HG02885 (cell line): Measurements from ENCODE around the gene STK33.
A peak's percentile ranks its signal among the peaks of the same experiment; 100 is the strongest.
"Not testable (repeated sequence)": the region's sequence is repeated elsewhere in the genome, so short reads cannot be mapped to it uniquely, and the experiment has no call there.

Experiments
- ATAC-seq: cut with Tn5 transposase; IDR thresholded peaks from one replicate; pipeline ENCODE4 v1.9.1; 2021; ENCODE audit warnings: mild to moderate bottlenecking; ENCODE audit not compliant: unreplicated experiment, poor library complexity

STK33 gene

GRCh38 chr11:8558436-8558835 lies 35.6 kb downstream of the STK33 start:
- ATAC-seq = no peak

- no peak for ATAC-seq
Measured at GRCh38 chr11:8545698-8546366, 48.2 kb downstream of the STK33 start.

- ATAC-seq = no peak
Measured at GRCh38 chr11:8544807-8545206, 49.2 kb downstream of the STK33 start.

GRCh38 chr11:8543278-8543677 lies 50.8 kb downstream of the STK33 start:
- no peak for ATAC-seq

- no peak for ATAC-seq
Measured at GRCh38 chr11:8541448-8541847, 52.6 kb downstream of the STK33 start.

GRCh38 chr11:8533332-8533731 lies 60.7 kb downstream of the STK33 start:
- ATAC-seq = peak; percentile 62

GRCh38 chr11:8532475-8532874 lies 61.6 kb downstream of the STK33 start:
- ATAC-seq = peak; percentile 78

GRCh38 chr11:8531982-8532381 lies 62.0 kb downstream of the STK33 start:
- peak; percentile 12 for ATAC-seq

- no peak for ATAC-seq
Measured at GRCh38 chr11:8531312-8531711, 62.7 kb downstream of the STK33 start.

- ATAC-seq = no peak
Measured at GRCh38 chr11:8527939-8528338, 66.1 kb downstream of the STK33 start.

GRCh38 chr11:8523396-8523795 lies 70.6 kb downstream of the STK33 start:
- ATAC-seq = no peak

- no peak for ATAC-seq
Measured at GRCh38 chr11:8512547-8512946, 81.5 kb downstream of the STK33 start.

- ATAC-seq = no peak
Measured at GRCh38 chr11:8503910-8504364, 90.1 kb downstream of the STK33 start.

GRCh38 chr11:8501836-8502235 lies 92.2 kb downstream of the STK33 start:
- ATAC-seq = no peak

GRCh38 chr11:8488395-8488794 lies 105.6 kb downstream of the STK33 start:
- no peak for ATAC-seq

GRCh38 chr11:8487261-8487660 lies 106.8 kb downstream of the STK33 start:
- ATAC-seq = no peak

GRCh38 chr11:8484251-8484650 lies 109.8 kb downstream of the STK33 start:
- no peak for ATAC-seq

- no peak for ATAC-seq
Measured at GRCh38 chr11:8480858-8481257, 113.2 kb downstream of the STK33 start.

GRCh38 chr11:8477680-8478079 lies 116.3 kb downstream of the STK33 start:
- peak; percentile 82 for ATAC-seq

- ATAC-seq = no peak
Measured at GRCh38 chr11:8477151-8477550, 116.9 kb downstream of the STK33 start.

GRCh38 chr11:8467806-8468205 lies 126.2 kb downstream of the STK33 start:
- ATAC-seq = not testable (repeated sequence)

- not testable (repeated sequence) for ATAC-seq
Measured at GRCh38 chr11:8467356-8467755, 126.7 kb downstream of the STK33 start.
